HL-60 (cell line): ENCODE measurements around the gene DNAH14.

Experiments
- GABPA ChIP-seq: IDR thresholded peaks from 2 replicates; pipeline ENCODE4 v1.6.1; 2012; ENCODE audit warnings: low read depth
- POLR2AphosphoS5 ChIP-seq: IDR thresholded peaks from 2 replicates; pipeline ENCODE4 v1.6.1; 2012; ENCODE audit warnings: low read depth
- SPI1 ChIP-seq: IDR thresholded peaks from 2 replicates; pipeline ENCODE4 v1.6.1; 2012; ENCODE audit warnings: low read depth, mild to moderate bottlenecking, borderline replicate concordance
- TF ChIP-seq, protein P1 (sequence below): IDR thresholded peaks from one replicate; pipeline ENCODE4 v1.5.1; 2011; ENCODE audit warnings: low read length, control low read depth, inconsistent platforms; ENCODE audit not compliant: insufficient read depth
- TF ChIP-seq, protein P2 (sequence below): IDR thresholded peaks from 2 replicates; pipeline ENCODE4 v1.6.1; 2012; ENCODE audit warnings: low read depth; ENCODE audit not compliant: insufficient replicate concordance

DNA sequence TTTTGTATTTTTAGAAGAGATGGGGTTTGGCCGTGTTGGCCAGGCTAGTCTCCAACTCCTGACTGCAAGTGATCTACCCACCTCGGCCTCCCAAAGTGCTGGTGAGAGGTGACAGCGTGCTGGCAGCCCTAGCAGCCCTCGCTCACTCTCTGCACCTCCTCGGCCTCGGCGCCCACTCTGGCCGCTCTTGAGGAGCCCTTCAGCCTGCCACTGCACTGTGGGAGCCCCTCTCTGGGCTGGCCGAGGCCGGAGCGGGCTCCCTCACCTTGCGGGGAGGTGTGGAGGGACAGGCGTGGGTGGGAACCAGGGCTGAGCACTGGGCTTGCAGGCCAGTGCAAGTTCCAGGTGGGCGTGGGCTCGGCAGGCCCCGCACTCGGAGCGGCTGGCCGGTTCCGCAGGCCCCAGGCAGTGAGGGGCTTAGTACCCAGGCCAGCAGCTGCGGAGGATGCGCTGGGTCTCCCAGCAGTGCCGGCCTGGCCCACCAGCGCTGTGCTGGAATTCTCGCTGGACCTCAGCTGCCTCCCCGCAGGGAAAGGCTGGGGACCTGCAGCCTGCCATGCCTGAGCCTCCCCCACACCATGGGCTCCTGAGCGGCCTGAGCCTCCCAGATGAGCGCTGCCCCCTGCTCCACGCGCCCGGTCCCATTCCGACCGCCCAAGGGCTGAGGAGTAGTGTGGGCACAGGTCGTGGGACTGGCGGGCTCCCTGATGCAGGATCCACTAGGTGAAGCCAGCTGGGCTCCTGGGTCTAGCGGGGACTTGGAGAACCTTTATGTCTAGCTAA lies 501.8 kb downstream of the DNAH14 start:
- TF ChIP-seq, protein P1, sequence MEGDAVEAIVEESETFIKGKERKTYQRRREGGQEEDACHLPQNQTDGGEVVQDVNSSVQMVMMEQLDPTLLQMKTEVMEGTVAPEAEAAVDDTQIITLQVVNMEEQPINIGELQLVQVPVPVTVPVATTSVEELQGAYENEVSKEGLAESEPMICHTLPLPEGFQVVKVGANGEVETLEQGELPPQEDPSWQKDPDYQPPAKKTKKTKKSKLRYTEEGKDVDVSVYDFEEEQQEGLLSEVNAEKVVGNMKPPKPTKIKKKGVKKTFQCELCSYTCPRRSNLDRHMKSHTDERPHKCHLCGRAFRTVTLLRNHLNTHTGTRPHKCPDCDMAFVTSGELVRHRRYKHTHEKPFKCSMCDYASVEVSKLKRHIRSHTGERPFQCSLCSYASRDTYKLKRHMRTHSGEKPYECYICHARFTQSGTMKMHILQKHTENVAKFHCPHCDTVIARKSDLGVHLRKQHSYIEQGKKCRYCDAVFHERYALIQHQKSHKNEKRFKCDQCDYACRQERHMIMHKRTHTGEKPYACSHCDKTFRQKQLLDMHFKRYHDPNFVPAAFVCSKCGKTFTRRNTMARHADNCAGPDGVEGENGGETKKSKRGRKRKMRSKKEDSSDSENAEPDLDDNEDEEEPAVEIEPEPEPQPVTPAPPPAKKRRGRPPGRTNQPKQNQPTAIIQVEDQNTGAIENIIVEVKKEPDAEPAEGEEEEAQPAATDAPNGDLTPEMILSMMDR: no peak
- TF ChIP-seq POLR2AphosphoS5: no peak
- no peak for TF ChIP-seq SPI1
- TF ChIP-seq, protein P2, sequence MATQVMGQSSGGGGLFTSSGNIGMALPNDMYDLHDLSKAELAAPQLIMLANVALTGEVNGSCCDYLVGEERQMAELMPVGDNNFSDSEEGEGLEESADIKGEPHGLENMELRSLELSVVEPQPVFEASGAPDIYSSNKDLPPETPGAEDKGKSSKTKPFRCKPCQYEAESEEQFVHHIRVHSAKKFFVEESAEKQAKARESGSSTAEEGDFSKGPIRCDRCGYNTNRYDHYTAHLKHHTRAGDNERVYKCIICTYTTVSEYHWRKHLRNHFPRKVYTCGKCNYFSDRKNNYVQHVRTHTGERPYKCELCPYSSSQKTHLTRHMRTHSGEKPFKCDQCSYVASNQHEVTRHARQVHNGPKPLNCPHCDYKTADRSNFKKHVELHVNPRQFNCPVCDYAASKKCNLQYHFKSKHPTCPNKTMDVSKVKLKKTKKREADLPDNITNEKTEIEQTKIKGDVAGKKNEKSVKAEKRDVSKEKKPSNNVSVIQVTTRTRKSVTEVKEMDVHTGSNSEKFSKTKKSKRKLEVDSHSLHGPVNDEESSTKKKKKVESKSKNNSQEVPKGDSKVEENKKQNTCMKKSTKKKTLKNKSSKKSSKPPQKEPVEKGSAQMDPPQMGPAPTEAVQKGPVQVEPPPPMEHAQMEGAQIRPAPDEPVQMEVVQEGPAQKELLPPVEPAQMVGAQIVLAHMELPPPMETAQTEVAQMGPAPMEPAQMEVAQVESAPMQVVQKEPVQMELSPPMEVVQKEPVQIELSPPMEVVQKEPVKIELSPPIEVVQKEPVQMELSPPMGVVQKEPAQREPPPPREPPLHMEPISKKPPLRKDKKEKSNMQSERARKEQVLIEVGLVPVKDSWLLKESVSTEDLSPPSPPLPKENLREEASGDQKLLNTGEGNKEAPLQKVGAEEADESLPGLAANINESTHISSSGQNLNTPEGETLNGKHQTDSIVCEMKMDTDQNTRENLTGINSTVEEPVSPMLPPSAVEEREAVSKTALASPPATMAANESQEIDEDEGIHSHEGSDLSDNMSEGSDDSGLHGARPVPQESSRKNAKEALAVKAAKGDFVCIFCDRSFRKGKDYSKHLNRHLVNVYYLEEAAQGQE: no peak
- TF ChIP-seq GABPA: no peak
